GM12865 (cell line): Measurements from ENCODE around the gene ANKRD44.
A peak's percentile ranks its signal among the peaks of the same experiment; 100 is the strongest.

ENCODE experiments used
- DNase-seq: peaks from one replicate; pipeline ENCODE4 v3.0.0; 2010; ENCODE audit warnings: low read depth
- H3K4me3 ChIP-seq: 2 replicates; pipeline ENCODE4 v1.5.1; 2011; ENCODE audit warnings: mild to moderate bottlenecking, low read depth, low read length, control low read depth
- CTCF ChIP-seq: IDR thresholded peaks from 2 replicates; pipeline ENCODE4 v1.5.1; 2011; ENCODE audit warnings: low read length, control low read depth, low read depth, inconsistent platforms; ENCODE audit not compliant: insufficient read depth; ENCODE audit errors: missing control alignments

The ANKRD44 gene

GRCh38 chr2:196989496-196989895 is 321.1 kb downstream of the ANKRD44 start:
- no peak for DNase-seq
- no peak overlapping the region for H3K4me3 ChIP-seq
- TF ChIP-seq CTCF: no peak

GRCh38 chr2:196988639-196989038 is 321.9 kb downstream of the ANKRD44 start:
- no peak overlapping the region for H3K4me3 ChIP-seq
- DNase-seq: no peak
- TF ChIP-seq CTCF: no peak

GRCh38 chr2:196987649-196988364 is 322.8 kb downstream of the ANKRD44 start:
- peak; percentile 38 for DNase-seq
- TF ChIP-seq CTCF: no peak
- no peak overlapping the region for H3K4me3 ChIP-seq

GRCh38 chr2:196987298-196987648 is 323.3 kb downstream of the ANKRD44 start:
- no peak for DNase-seq
- H3K4me3 ChIP-seq: no peak overlapping the region
- TF ChIP-seq CTCF: no peak

- DNase-seq: no peak
- no peak for TF ChIP-seq CTCF
- H3K4me3 ChIP-seq: no peak overlapping the region
Observed at GRCh38 chr2:196985511-196986183, 324.9 kb downstream of the ANKRD44 start.

GRCh38 chr2:196984903-196985302 is 325.7 kb downstream of the ANKRD44 start:
- no peak for DNase-seq
- TF ChIP-seq CTCF: no peak
- no peak overlapping the region for H3K4me3 ChIP-seq

- DNase-seq: no peak
- no peak for TF ChIP-seq CTCF
- no peak overlapping the region for H3K4me3 ChIP-seq
Observed at GRCh38 chr2:196983934-196984333, 326.6 kb downstream of the ANKRD44 start.
